H1 (cell line): ENCODE data around the gene SEL1L2. TPM values are rescaled to one million over a fixed set of nuclear protein-coding genes. Genes with fewer than 3 reads are reported as not detected.
A peak's percentile ranks its signal among the peaks of the same experiment; 100 is the strongest.

Experiments
- CTCF ChIA-PET: fragments of 300-600 bp; sonication (Branson Sonifier 250); formaldehyde crosslinking; loops from one replicate; lab custom pipeline; 2021; ENCODE audit not compliant: partially characterized antibody; lab: Charles Lee
- POLR2A ChIA-PET: fragments of 300-600 bp; sonication (Branson Sonifier 250); formaldehyde crosslinking; loops from one replicate; lab custom pipeline; 2021; ENCODE audit warnings: inconsistent platforms; ENCODE audit not compliant: partially characterized antibody; lab: Charles Lee
- DNase-seq, 2 experiments: peaks; one replicate each; pipeline versions ENCODE4 v3.0.0 to v3.0.0-alpha.2; 2010 to 2022; ENCODE audit warnings: low spot score in 2 of 2, low read depth in 1 of 2, mixed read lengths in 1 of 2
- FAIRE-seq: peaks from 2 replicates; lab custom pipeline; 2011; peaks lifted over from hg19 to GRCh38; lab: Jason Lieb, UNC
- H2AFZ ChIP-seq: 2 replicates; pipeline ENCODE4 v1.8.1; 2012; ENCODE audit warnings: low read length, inconsistent platforms
- H2AK5ac ChIP-seq: 2 replicates; pipeline ENCODE4 v1.6.1; 2013; ENCODE audit warnings: low read depth, low read length
- H2BK120ac ChIP-seq: replicated peaks from 2 replicates; pipeline ENCODE3; 2013; ENCODE audit warnings: low read depth, low read length, inconsistent platforms
- H2BK12ac ChIP-seq: 2 replicates; pipeline ENCODE4 v1.6.1; 2013; ENCODE audit warnings: low read depth, low read length
- H2BK15ac ChIP-seq: 2 replicates; pipeline ENCODE4 v1.6.1; 2013; ENCODE audit warnings: low read length
- H2BK20ac ChIP-seq: 2 replicates; pipeline ENCODE4 v1.6.1; 2013; ENCODE audit warnings: low read length
- H2BK5ac ChIP-seq: 2 replicates; pipeline ENCODE4 v1.6.1; 2013; ENCODE audit warnings: low read depth, low read length
- H3K14ac ChIP-seq: 2 replicates; pipeline ENCODE4 v1.6.1; 2013; ENCODE audit warnings: inconsistent platforms; ENCODE audit not compliant: insufficient read length
- H3K18ac ChIP-seq: 2 replicates; pipeline ENCODE4 v1.6.1; 2013; ENCODE audit warnings: low read length; ENCODE audit errors: extremely low read depth
- H3K23ac ChIP-seq: 2 replicates; pipeline ENCODE4 v1.6.1; 2013; ENCODE audit warnings: inconsistent platforms; ENCODE audit not compliant: insufficient read length
- H3K23me2 ChIP-seq: 2 replicates; pipeline ENCODE4 v1.6.1; 2013; ENCODE audit warnings: low read depth, low read length
- H3K27ac ChIP-seq: 2 replicates; pipeline ENCODE4 v1.6.1; 2011; ENCODE audit warnings: low read depth, low read length, inconsistent platforms
- H3K27me3 ChIP-seq, 4 experiments: replicated peaks in 1 of 4; 1 replicate in 1 of 4; 2 replicates in 3 of 4; pipeline versions ENCODE4 v1.6.1 to v1.8.1; 2011 to 2013; ENCODE audit warnings: low read length in 3 of 4, mild to moderate bottlenecking in 3 of 4, inconsistent platforms in 2 of 4, mixed read lengths in 2 of 4, moderate library complexity in 1 of 4; ENCODE audit not compliant: control insufficient read depth in 3 of 4, insufficient read depth in 3 of 4; ENCODE audit errors: extremely low read depth in 1 of 4
- H3K36me3 ChIP-seq, 4 experiments: 2 replicates each; pipeline versions ENCODE4 v1.6.1 to v1.8.1; 2011 to 2013; ENCODE audit warnings: mild to moderate bottlenecking in 4 of 4, low read length in 3 of 4, moderate library complexity in 2 of 4, control low read depth in 1 of 4, inconsistent platforms in 1 of 4; ENCODE audit not compliant: insufficient read depth in 4 of 4, control insufficient read depth in 2 of 4
- H3K4ac ChIP-seq: replicated peaks from 2 replicates; pipeline ENCODE3; 2013; ENCODE audit warnings: low read length, low read depth, mixed read lengths, inconsistent platforms; ENCODE audit not compliant: insufficient read length
- H3K4me1 ChIP-seq, 4 experiments: replicated peaks in 1 of 4; 1 replicate in 1 of 4; 2 replicates in 3 of 4; pipeline versions ENCODE4 v1.6.1 to v1.8.1; 2011 to 2013; ENCODE audit warnings: low read length in 3 of 4, inconsistent platforms in 2 of 4, mixed read lengths in 1 of 4; ENCODE audit not compliant: insufficient read depth in 4 of 4, control insufficient read depth in 3 of 4
- H3K4me2 ChIP-seq, 2 experiments: 2 replicates each; pipeline versions ENCODE4 v1.6.1 to v1.8.1; 2011 to 2013; ENCODE audit warnings: low read depth in 2 of 2, low read length in 2 of 2, control low read depth in 1 of 2, inconsistent platforms in 1 of 2, mild to moderate bottlenecking in 1 of 2; ENCODE audit not compliant: insufficient read depth in 1 of 2
- H3K4me3 ChIP-seq, 4 experiments: fragments of 200-600, 300-600 bp in 1 of 4; sonication (generic), shearing (Covaris generic), sonication (Bioruptor Twin) in 1 of 4; 2 replicates each; pipeline versions ENCODE4 v1.5.1 to v1.8.1; 2011 to 2016; ENCODE audit warnings: low read length in 4 of 4, low read depth in 3 of 4, control low read depth in 2 of 4, inconsistent platforms in 2 of 4, mild to moderate bottlenecking in 2 of 4, mixed read lengths in 1 of 4, moderate library complexity in 1 of 4; ENCODE audit not compliant: insufficient read depth in 2 of 4; ENCODE audit errors: extremely low read depth in 1 of 4
- H3K56ac ChIP-seq: replicated peaks from 2 replicates; pipeline ENCODE3; 2013; ENCODE audit warnings: low read depth, mild to moderate bottlenecking, mixed read lengths, low read length, inconsistent platforms; ENCODE audit not compliant: insufficient read length
- H3K79me1 ChIP-seq: 2 replicates; pipeline ENCODE4 v1.6.1; 2013; ENCODE audit warnings: low read depth, low read length, control low read depth
- H3K79me2 ChIP-seq, 2 experiments: 2 replicates each; pipeline versions ENCODE4 v1.6.1 to v1.8.1; 2012 to 2013; ENCODE audit warnings: low read length in 2 of 2, mild to moderate bottlenecking in 2 of 2, inconsistent platforms in 1 of 2; ENCODE audit not compliant: insufficient read depth in 2 of 2, control insufficient read depth in 1 of 2
- H3K9ac ChIP-seq, 4 experiments: replicated peaks in 1 of 4; 1 replicate in 1 of 4; 2 replicates in 3 of 4; pipeline versions ENCODE4 v1.6.1 to v1.8.1; 2011 to 2013; ENCODE audit warnings: low read depth in 3 of 4, low read length in 3 of 4, control low read depth in 2 of 4, mild to moderate bottlenecking in 2 of 4, moderate library complexity in 2 of 4, inconsistent platforms in 1 of 4; ENCODE audit errors: extremely low read depth in 1 of 4
- H3K9me3 ChIP-seq, 2 experiments: 2 replicates each; pipeline versions ENCODE4 v1.6.1 to v1.8.1; 2012 to 2013; ENCODE audit warnings: mild to moderate bottlenecking in 2 of 2, moderate library complexity in 2 of 2, control low read depth in 1 of 2, inconsistent platforms in 1 of 2, low read depth in 1 of 2, low read length in 1 of 2, mixed read lengths in 1 of 2; ENCODE audit not compliant: insufficient read depth in 2 of 2
- H4K20me1 ChIP-seq, 2 experiments: replicated peaks in 1 of 2; 2 replicates each; pipeline versions ENCODE3 to v1.8.1; 2011 to 2013; ENCODE audit warnings: inconsistent platforms in 2 of 2, low read length in 2 of 2, mild to moderate bottlenecking in 1 of 2; ENCODE audit not compliant: insufficient read depth in 2 of 2, control insufficient read depth in 1 of 2
- H4K5ac ChIP-seq: 2 replicates; pipeline ENCODE4 v1.6.1; 2013; ENCODE audit warnings: low read length, low read depth, mixed read lengths, inconsistent platforms; ENCODE audit not compliant: insufficient read length
- H4K8ac ChIP-seq: 2 replicates; pipeline ENCODE4 v1.8.0; 2013; ENCODE audit warnings: mild to moderate bottlenecking, moderate library complexity, low read length, inconsistent platforms; ENCODE audit not compliant: insufficient read depth; ENCODE audit errors: extremely low read depth
- H4K91ac ChIP-seq: replicated peaks from 2 replicates; pipeline ENCODE3; 2013; ENCODE audit warnings: low read length, mixed read lengths, inconsistent platforms; ENCODE audit not compliant: insufficient read length
- BRCA1 ChIP-seq: IDR thresholded peaks from 2 replicates; pipeline ENCODE4 v1.6.1; 2012; ENCODE audit warnings: low read depth, low read length, improper control_type of control experiment
- CBX5 ChIP-seq: fragments of 300-800, 300-1000 bp; sonication (generic); IDR thresholded peaks from 2 replicates; pipeline ENCODE4 v1.7.1; 2016; ENCODE audit warnings: antibody characterized with exemption, low read length, low read depth
- CREB1 ChIP-seq: IDR thresholded peaks from 2 replicates; pipeline ENCODE4 v1.6.1; 2012; ENCODE audit warnings: inconsistent platforms
- EZH2 ChIP-seq: fragments of 200-600 bp; sonication (generic); IDR thresholded peaks from 2 replicates; pipeline ENCODE4 v1.7.1; 2012; ENCODE audit warnings: low read depth, mild to moderate bottlenecking, moderate library complexity, low read length, inconsistent platforms; ENCODE audit not compliant: severe bottlenecking
- HDAC2 ChIP-seq, 2 experiments: fragments of 300-600 bp in 1 of 2; sonication (generic) in 1 of 2; IDR thresholded peaks; 2 replicates each; pipeline ENCODE4 v1.6.1; 2011 to 2012; ENCODE audit warnings: low read depth in 2 of 2, low read length in 2 of 2, mild to moderate bottlenecking in 2 of 2, moderate library complexity in 2 of 2, borderline replicate concordance in 1 of 2, inconsistent platforms in 1 of 2
- JUN ChIP-seq: IDR thresholded peaks from 2 replicates; pipeline ENCODE4 v1.6.1; 2011; ENCODE audit warnings: low read depth, mild to moderate bottlenecking, improper control_type of control experiment, low read length
- MAX ChIP-seq: IDR thresholded peaks from 2 replicates; pipeline ENCODE4 v1.6.1; 2012; ENCODE audit warnings: inconsistent platforms
- NRF1 ChIP-seq: IDR thresholded peaks from 2 replicates; pipeline ENCODE4 v1.6.1; 2011; ENCODE audit warnings: mild to moderate bottlenecking, low read depth, low read length, improper control_type of control experiment
- RBBP5 ChIP-seq: IDR thresholded peaks from 2 replicates; pipeline ENCODE4 v1.7.1; 2012; ENCODE audit warnings: low read depth, mild to moderate bottlenecking, inconsistent platforms, low read length, moderate library complexity, borderline replicate concordance
- SIRT6 ChIP-seq: IDR thresholded peaks from one replicate; pipeline ENCODE4 v1.7.1; 2012; ENCODE audit warnings: low read length, inconsistent platforms
- SUZ12 ChIP-seq: fragments of 200-600 bp; sonication (generic); IDR thresholded peaks from 2 replicates; pipeline ENCODE4 v1.6.1; 2012; ENCODE audit warnings: mild to moderate bottlenecking, inconsistent platforms, low read length, moderate library complexity, mixed read lengths
- TAF1 ChIP-seq: IDR thresholded peaks from 2 replicates; pipeline ENCODE4 v1.6.1; 2011; ENCODE audit warnings: mild to moderate bottlenecking, low read depth, low read length
- TBP ChIP-seq: IDR thresholded peaks from 2 replicates; pipeline ENCODE4 v1.6.1; 2011; ENCODE audit warnings: low read depth, low read length, improper control_type of control experiment
- WGBS, 2 experiments: shearing (Covaris generic) in 1 of 2; methylation state at CpG; one replicate each; pipeline versions ENCODE4 v1.1.6 to v1.1.7; 2013 to 2015; ENCODE audit warnings: low lambda C conversion rate in 2 of 2, mixed read lengths in 2 of 2, inconsistent platforms in 1 of 2, low coverage in 1 of 2, missing lambda C conversion rate in 1 of 2; ENCODE audit not compliant: insufficient replicate concordance in 2 of 2, insufficient coverage in 1 of 2, insufficient read length in 1 of 2; ENCODE audit errors: extremely low coverage in 1 of 2, missing lambda C conversion rate in 1 of 2; 5-methylcytosine and 5-hydroxymethylcytosine counted together
- polyA plus RNA-seq, 7 experiments: library from polyadenylated mRNA; depleted of rRNA in 3 of 7; stranded (reverse) in 5 of 7; unstranded in 2 of 7; fragments of >200 nt in 5 of 7; fragments of 200-250 nt in 2 of 7; gene quantifications; 1 replicate in 5 of 7; 2 replicates in 1 of 7; 4 replicates in 1 of 7; pipeline versions ENCODE4 v1.2.1 to v1.2.3, GENCODE V29; 2011 to 2013; ENCODE audit warnings: missing spikeins in 2 of 7, mixed read lengths in 2 of 7
- total RNA-seq: library from RNA; stranded (reverse); fragmentation: NEBNext Ultra II Directional; extraction: Animal tissue kit (Norgen Biotek cat#: 25700); gene quantifications from 2 replicates; pipeline ENCODE4 v1.2.1, GENCODE V29; 2021

SEL1L2 gene
- total and polyA plus RNA-seq, 2 of the 8 experiments (the other 6 are each of a cell fraction or from before 2014, with no cell fraction given), result not detected

GRCh38 chr20:13995841-13996240 lies 5.4 kb upstream of the SEL1L2 start:
- no peak overlapping the region for H3K9ac ChIP-seq
- H3K4me1 ChIP-seq, result peaks cover 0 to under 1% (median under 1%) of the 10 kb centered on the region in 4 experiments; a peak in 2 of 7 replicates
- no peaks in the 10 kb centered on the region for H3K79me2 ChIP-seq
- H3K23ac ChIP-seq, result no peak overlapping the region
- no peak overlapping the region for H2BK12ac ChIP-seq
- no peak overlapping the region for H2BK120ac ChIP-seq
- peak overlapping the region; percentile 70 to 85 for H3K4me2 ChIP-seq
- H2BK15ac ChIP-seq, result no peak overlapping the region
- H3K23me2 ChIP-seq, result peaks cover 10% of the 10 kb centered on the region; the same call in 1 of the 2 replicates
- 0% methylated on average over 9 of the region's 52 CpGs; no CpG with 5 or more reads in 1 of the 2 experiments for WGBS, 2 experiments
- H3K14ac ChIP-seq, result no peak overlapping the region
- peaks cover 0 to 11% (median 6%) of the 10 kb centered on the region in 4 experiments; a peak in 5 of 7 replicates for H3K27me3 ChIP-seq
- POLR2A ChIA-PET, result interaction anchor here (1.1 kb wide), 1 partner anchor 9 kb away, joined by 3 read pairs; no protein-coding TSS in a partner anchor
- H3K4me3 ChIP-seq, result peak overlapping the region; percentile 58 to 77 (median 61)
- H3K27ac ChIP-seq, result no peak overlapping the region
- FAIRE-seq, result no peak
- no peak overlapping the region for H2BK20ac ChIP-seq
- H3K18ac ChIP-seq, result no peak overlapping the region
- H2BK5ac ChIP-seq, result no peak overlapping the region
- H2AFZ ChIP-seq, result no peak overlapping the region
- no peaks in the 10 kb centered on the region for H4K20me1 ChIP-seq
- H4K5ac ChIP-seq, result no peak overlapping the region
- H3K56ac ChIP-seq, result no peak overlapping the region
- H4K8ac ChIP-seq, result no peak overlapping the region
- DNase-seq, result peak in 1 of 2 experiments; percentile 75
- H3K4ac ChIP-seq, result no peak overlapping the region
- H4K91ac ChIP-seq, result no peak overlapping the region
- no peak overlapping the region for H2AK5ac ChIP-seq
- CTCF ChIA-PET, result interaction anchor here (1.2 to 1.7 kb wide), 4 partner anchors 20 to 178 kb away, joined by 3 to 4 read pairs (median 4); no protein-coding TSS in a partner anchor
- H3K36me3 ChIP-seq, result no peaks in the 10 kb centered on the region
- H3K9me3 ChIP-seq, result peaks cover 0 to 3% of the 10 kb centered on the region in 2 experiments; a peak in 1 of 4 replicates
- no peaks in the 10 kb centered on the region for H3K79me1 ChIP-seq
- TF ChIP-seq JUN, result no peak
- no peak for TF ChIP-seq CBX5
- TF ChIP-seq SUZ12, result peak; percentile 52; the same call in 1 of the 2 replicates
- peak; percentile 83 for TF ChIP-seq MAX
- peak; percentile 11; the same call in 1 of the 2 replicates for TF ChIP-seq CREB1
- no peak for TF ChIP-seq SIRT6
- 0 out of 2 replicates have a peak, but pooled peaks have one; percentile 11 for TF ChIP-seq NRF1
- peak in 1 of 2 experiments; percentile 86; a peak in 1 of 4 replicates for TF ChIP-seq HDAC2 (IDR thresholded peaks at IDR 0.05; ENCODE audit: borderline replicate concordance in 1 of 2, low read depth in 2 of 2, low read length in 2 of 2)
- TF ChIP-seq TAF1, result no peak
- no peak for TF ChIP-seq TBP
- peak; percentile 44 for TF ChIP-seq EZH2
- TF ChIP-seq BRCA1, result no peak
- 0 out of 2 replicates have a peak, but pooled peaks have one; percentile 56 for TF ChIP-seq RBBP5
